Fibroblast of mammary gland (primary cell): ENCODE results near the gene NCAPD3.

ENCODE experiments used
- DNase-seq: peaks from one replicate; pipeline ENCODE4 v3.0.0-alpha.2; 2010; ENCODE audit warnings: low read depth
- H3K4me3 ChIP-seq: 2 replicates; pipeline ENCODE4 v1.5.1; 2011; ENCODE audit warnings: low read depth, mild to moderate bottlenecking, low read length, moderate library complexity; ENCODE audit not compliant: control insufficient read depth
- CTCF ChIP-seq: conservative IDR thresholded peaks from 2 replicates; pipeline ENCODE4 v1.5.1; 2011; ENCODE audit warnings: low read depth, low read length, inconsistent platforms; ENCODE audit not compliant: control insufficient read depth, insufficient read depth

Gene NCAPD3

GRCh38 chr11:134252346-134253187 is 28.8 kb upstream of the NCAPD3 start:
- peak; percentile 64 for DNase-seq
- H3K4me3 ChIP-seq = peak overlapping the region; percentile 64
- TF ChIP-seq CTCF = no peak

GRCh38 chr11:134250675-134251074 is 26.9 kb upstream of the NCAPD3 start:
- no peak for DNase-seq
- H3K4me3 ChIP-seq = no peak overlapping the region
- no peak for TF ChIP-seq CTCF

GRCh38 chr11:134250246-134250645 is 26.5 kb upstream of the NCAPD3 start:
- no peak overlapping the region for H3K4me3 ChIP-seq
- no peak for DNase-seq
- TF ChIP-seq CTCF = no peak

GRCh38 chr11:134248910-134249480 is 25.2 kb upstream of the NCAPD3 start:
- TF ChIP-seq CTCF = no peak
- no peak overlapping the region for H3K4me3 ChIP-seq
- no peak for DNase-seq

GRCh38 chr11:134246678-134247077 is 22.9 kb upstream of the NCAPD3 start:
- no peak for TF ChIP-seq CTCF
- no peak overlapping the region for H3K4me3 ChIP-seq
- no peak for DNase-seq

- TF ChIP-seq CTCF = no peak
- no peak overlapping the region for H3K4me3 ChIP-seq
- no peak for DNase-seq
These were observed 22.3 kb upstream of the NCAPD3 start for GRCh38 chr11:134246100-134246499.

- no peak for TF ChIP-seq CTCF
- H3K4me3 ChIP-seq = no peak overlapping the region
- no peak for DNase-seq
These were observed 21.7 kb upstream of the NCAPD3 start for GRCh38 chr11:134245434-134245833.
